H1 (cell line): ENCODE measurements around the gene NKG7. TPM values are rescaled to one million over a fixed set of nuclear protein-coding genes. Genes with fewer than 3 reads are reported as not detected.

Experiments used
- BACH1 ChIP-seq: IDR thresholded peaks from 2 replicates; pipeline ENCODE4 v1.6.1; 2012; ENCODE audit warnings: low read length, improper control_type of control experiment
- BCL11A ChIP-seq, 2 experiments: IDR thresholded peaks; one replicate each; pipeline ENCODE4 v1.6.1; 2011; ENCODE audit warnings: low read depth in 2 of 2, low read length in 2 of 2, mild to moderate bottlenecking in 2 of 2
- CBX5 ChIP-seq: fragments of 300-800, 300-1000 bp; sonication (generic); IDR thresholded peaks from 2 replicates; pipeline ENCODE4 v1.7.1; 2016; ENCODE audit warnings: antibody characterized with exemption, low read length, low read depth
- CBX8 ChIP-seq: fragments of 300-800, 300-1000 bp; sonication (generic); IDR thresholded peaks from 2 replicates; pipeline ENCODE4 v1.7.1; 2016; ENCODE audit warnings: low read depth, low read length, borderline replicate concordance
- CHD1 ChIP-seq: IDR thresholded peaks from 2 replicates; pipeline ENCODE4 v1.6.1; 2012; ENCODE audit warnings: low read depth, low read length, improper control_type of control experiment
- CTCF ChIP-seq, 3 experiments: IDR thresholded peaks; 1 replicate in 2 of 3; 2 replicates in 1 of 3; pipeline versions ENCODE4 v1.5.1 to v1.6.1; 2011; ENCODE audit warnings: low read length in 3 of 3, mild to moderate bottlenecking in 3 of 3, inconsistent platforms in 2 of 3, low read depth in 1 of 3, moderate library complexity in 1 of 3; ENCODE audit not compliant: insufficient read depth in 1 of 3; ENCODE audit errors: control extremely low read depth in 1 of 3
- HDAC2 ChIP-seq, 2 experiments: fragments of 300-600 bp in 1 of 2; sonication (generic) in 1 of 2; IDR thresholded peaks; 2 replicates each; pipeline ENCODE4 v1.6.1; 2011 to 2012; ENCODE audit warnings: low read depth in 2 of 2, low read length in 2 of 2, mild to moderate bottlenecking in 2 of 2, moderate library complexity in 2 of 2, borderline replicate concordance in 1 of 2, inconsistent platforms in 1 of 2
- KDM4A ChIP-seq: IDR thresholded peaks from one replicate; pipeline ENCODE4 v1.7.1; 2012; ENCODE audit warnings: low read depth, mild to moderate bottlenecking, moderate library complexity, low read length, inconsistent platforms; ENCODE audit not compliant: severe bottlenecking
- MAX ChIP-seq: IDR thresholded peaks from 2 replicates; pipeline ENCODE4 v1.6.1; 2012; ENCODE audit warnings: inconsistent platforms
- POLR2A ChIP-seq, 2 experiments: IDR thresholded peaks; 1 replicate in 1 of 2; 2 replicates in 1 of 2; pipeline ENCODE4 v1.6.1; 2011; ENCODE audit warnings: low read depth in 2 of 2, low read length in 2 of 2, mild to moderate bottlenecking in 2 of 2; ENCODE audit errors: control extremely low read depth in 1 of 2
- RBBP5 ChIP-seq: IDR thresholded peaks from 2 replicates; pipeline ENCODE4 v1.7.1; 2012; ENCODE audit warnings: low read depth, mild to moderate bottlenecking, inconsistent platforms, low read length, moderate library complexity, borderline replicate concordance
- SIN3A ChIP-seq, 2 experiments: IDR thresholded peaks in 1 of 2; conservative IDR thresholded peaks in 1 of 2; 2 replicates each; pipeline ENCODE4 v1.6.1; 2011 to 2012; ENCODE audit warnings: low read length in 2 of 2, improper control_type of control experiment in 1 of 2, low read depth in 1 of 2, mild to moderate bottlenecking in 1 of 2
- SIRT6 ChIP-seq: IDR thresholded peaks from one replicate; pipeline ENCODE4 v1.7.1; 2012; ENCODE audit warnings: low read length, inconsistent platforms
- polyA plus RNA-seq, 7 experiments: library from polyadenylated mRNA; depleted of rRNA in 3 of 7; stranded (reverse) in 5 of 7; unstranded in 2 of 7; fragments of >200 nt in 5 of 7; fragments of 200-250 nt in 2 of 7; gene quantifications; 1 replicate in 5 of 7; 2 replicates in 1 of 7; 4 replicates in 1 of 7; pipeline versions ENCODE4 v1.2.1 to v1.2.3, GENCODE V29; 2011 to 2013; ENCODE audit warnings: missing spikeins in 2 of 7, mixed read lengths in 2 of 7
- total RNA-seq: library from RNA; stranded (reverse); fragmentation: NEBNext Ultra II Directional; extraction: Animal tissue kit (Norgen Biotek cat#: 25700); gene quantifications from 2 replicates; pipeline ENCODE4 v1.2.1, GENCODE V29; 2021

NKG7 gene
- total and polyA plus RNA-seq, 2 of the 8 experiments (the other 6 are each of a cell fraction or from before 2014, with no cell fraction given), result not detected

GRCh38 chr19:51338563-51339312 is 33.7 kb downstream of the NKG7 start (continued):
- TF ChIP-seq CTCF (IDR thresholded peaks at IDR 0.05; ENCODE audit: control extremely low read depth in 1 of 3, insufficient read depth in 1 of 3, low read depth in 1 of 3, low read length in 3 of 3) (peak; percentile 81 to 94 (median 88)), MAX (peak; percentile 78), CHD1 (no peak), SIRT6 (no peak), KDM4A (no peak), CBX8 (no peak), SIN3A (conservative IDR thresholded peaks at IDR 0.05 in 1 of 2, IDR thresholded peaks at IDR 0.05 in 1 of 2; ENCODE audit: low read depth in 1 of 2, low read length in 2 of 2) (peak; percentile 43 to 82; a peak in 2 of 4 replicates), RBBP5 (no peak), CBX5 (no peak), HDAC2 (IDR thresholded peaks at IDR 0.05; ENCODE audit: borderline replicate concordance in 1 of 2, low read depth in 2 of 2, low read length in 2 of 2) (0 out of 4 replicates have a peak, but pooled peaks of 1 of the 2 experiments have one; percentile 67), BCL11A (IDR thresholded peaks at IDR 0.05; ENCODE audit: low read depth in 2 of 2, low read length in 2 of 2) (no peak), BACH1 (peak; percentile 84), POLR2A (IDR thresholded peaks at IDR 0.05; ENCODE audit: control extremely low read depth in 1 of 2, low read depth in 2 of 2, low read length in 2 of 2) (peak in 1 of 2 experiments; percentile 61; a peak in 2 of 3 replicates)
- TF ChIP-seq, all 59 proteins: peak for 11
